SJCRH30 (cell line): Measurements from ENCODE around the gene ZBTB17. TPM values are rescaled to one million over a fixed set of nuclear protein-coding genes. Genes with fewer than 3 reads are reported as not detected.

Experiments
- DNase-seq, 2 experiments: peaks; one replicate each; pipeline ENCODE4 v3.0.0-alpha.2; 2015 to 2020
- H3K27ac ChIP-seq: fragments of 250-450 bp; sonication (Bioruptor Pico); 2 replicates; pipeline ENCODE4 v1.5.1; 2020; ENCODE audit warnings: mild to moderate bottlenecking, moderate library complexity
- H3K27me3 ChIP-seq: fragments of 250-450 bp; sonication (Bioruptor Pico); 2 replicates; pipeline ENCODE4 v1.5.1; 2020; ENCODE audit warnings: mild to moderate bottlenecking, moderate library complexity
- H3K36me3 ChIP-seq: fragments of 250-450 bp; sonication (Bioruptor Pico); 2 replicates; pipeline ENCODE4 v1.5.1; 2020; ENCODE audit warnings: mild to moderate bottlenecking, moderate library complexity
- H3K4me1 ChIP-seq: fragments of 250-450 bp; sonication (Bioruptor Pico); 2 replicates; pipeline ENCODE4 v1.5.1; 2020; ENCODE audit warnings: mild to moderate bottlenecking, moderate library complexity
- H3K4me3 ChIP-seq: fragments of 250-450 bp; sonication (Bioruptor Pico); 2 replicates; pipeline ENCODE4 v1.5.1; 2020; ENCODE audit warnings: mild to moderate bottlenecking, moderate library complexity
- H3K9me3 ChIP-seq: fragments of 250-450 bp; sonication (Bioruptor Pico); replicated peaks from 2 replicates; pipeline ENCODE4 v1.5.1; 2020; ENCODE audit warnings: mild to moderate bottlenecking, moderate library complexity
- total RNA-seq: library from RNA; depleted of rRNA; stranded (reverse); fragments of >200 nt; shearing (Covaris generic); gene quantifications from 2 replicates; pipeline ENCODE4 v1.2.3, GENCODE V29; 2014

The ZBTB17 gene
- total RNA-seq, 1 experiment from 2014 or later, result 34.9 TPM

DNA sequence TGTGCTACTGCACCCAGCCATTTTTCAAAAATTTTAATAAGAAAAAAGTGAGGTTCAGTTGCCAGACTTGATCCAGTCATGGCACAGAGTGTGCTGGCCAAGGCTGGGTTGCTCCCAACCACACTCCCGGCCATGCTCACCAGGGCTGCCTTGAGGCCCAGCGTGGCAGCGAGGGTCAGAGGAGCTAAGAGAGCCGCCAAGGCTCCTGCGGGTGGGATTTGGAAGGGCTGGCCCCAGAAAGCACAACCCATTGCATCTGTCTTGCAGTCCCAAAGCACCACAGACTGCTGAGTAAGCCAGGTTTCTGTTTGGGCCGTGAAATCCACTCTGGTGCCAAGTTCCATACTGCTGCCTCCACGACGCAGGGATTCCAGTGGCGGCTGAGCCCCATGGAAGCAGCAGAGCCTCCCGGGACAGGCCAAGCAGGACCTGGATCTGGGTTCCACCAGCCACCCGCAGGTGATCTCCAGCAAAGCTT, 22.6 kb downstream of the ZBTB17 start:
- Histone ChIP-seq H3K27ac (no peak overlapping the region), H3K36me3 (no peaks in the 10 kb centered on the region), H3K9me3 (no peaks in the 10 kb centered on the region), H3K4me3 (no peak overlapping the region), H3K27me3 (no peaks in the 10 kb centered on the region), H3K4me1 (peaks cover 58% of the 10 kb centered on the region)
- peak in 1 of 2 experiments; percentile 8 for DNase-seq

GRCh38 chr1:15952317-15953258, 23.3 kb downstream of the ZBTB17 start:
- peaks cover 59% of the 10 kb centered on the region for H3K4me1 ChIP-seq
- DNase-seq, result peak; percentile 27 to 45
- H3K9me3 ChIP-seq, result no peaks in the 10 kb centered on the region
- peaks cover 5% of the 10 kb centered on the region for H3K36me3 ChIP-seq
- no peaks in the 10 kb centered on the region for H3K27me3 ChIP-seq
- H3K27ac ChIP-seq, result peak overlapping the region; percentile 100; the same call in 1 of the 2 replicates
- H3K4me3 ChIP-seq, result no peak overlapping the region

DNA sequence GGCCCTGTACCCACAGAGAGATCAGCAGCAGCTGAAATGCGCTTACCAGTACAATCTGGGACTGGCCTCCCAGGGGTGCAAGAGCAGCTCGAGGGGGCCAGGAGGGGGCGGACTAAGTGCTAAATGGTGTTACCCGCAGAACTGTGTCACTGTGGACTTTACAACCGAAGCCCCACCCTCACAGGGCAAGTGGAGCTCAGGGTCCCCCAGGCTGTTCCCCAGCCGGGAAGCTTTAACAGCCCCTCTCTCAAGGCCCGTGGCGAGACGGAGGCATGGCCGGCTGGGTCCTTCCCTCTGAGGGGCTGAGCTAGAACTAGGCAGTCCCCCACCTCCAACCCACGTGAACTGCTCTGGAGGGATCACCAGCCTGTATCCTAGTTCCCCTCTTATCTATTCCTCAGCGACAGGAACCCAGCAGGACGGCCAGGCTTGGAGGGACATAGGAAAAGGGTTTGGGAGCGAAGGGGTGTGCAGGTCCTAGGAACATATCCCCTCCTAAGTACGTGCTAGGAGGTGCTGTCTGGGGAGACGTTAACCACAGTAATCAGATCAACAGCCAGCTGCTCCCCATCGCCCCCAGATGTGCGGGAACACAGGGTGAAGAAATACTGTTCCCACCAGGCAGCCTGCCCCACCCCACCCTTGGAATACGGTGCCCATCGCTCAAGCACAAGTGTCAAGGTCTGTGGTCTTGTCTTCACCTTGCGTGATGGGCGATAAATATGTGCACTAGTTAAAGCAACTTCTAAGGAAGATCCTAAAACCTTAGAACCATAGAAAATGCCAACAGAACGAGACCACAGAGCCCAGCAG, 24.4 kb downstream of the ZBTB17 start:
- H3K9me3 ChIP-seq, result no peaks in the 10 kb centered on the region
- peaks cover 59% of the 10 kb centered on the region for H3K4me1 ChIP-seq
- DNase-seq, result peak; percentile 85 to 87
- H3K27me3 ChIP-seq, result no peaks in the 10 kb centered on the region
- H3K4me3 ChIP-seq, result peak overlapping the region; percentile 39
- peaks cover 11% of the 10 kb centered on the region for H3K36me3 ChIP-seq
- H3K27ac ChIP-seq, result peak overlapping the region; percentile 100

DNA sequence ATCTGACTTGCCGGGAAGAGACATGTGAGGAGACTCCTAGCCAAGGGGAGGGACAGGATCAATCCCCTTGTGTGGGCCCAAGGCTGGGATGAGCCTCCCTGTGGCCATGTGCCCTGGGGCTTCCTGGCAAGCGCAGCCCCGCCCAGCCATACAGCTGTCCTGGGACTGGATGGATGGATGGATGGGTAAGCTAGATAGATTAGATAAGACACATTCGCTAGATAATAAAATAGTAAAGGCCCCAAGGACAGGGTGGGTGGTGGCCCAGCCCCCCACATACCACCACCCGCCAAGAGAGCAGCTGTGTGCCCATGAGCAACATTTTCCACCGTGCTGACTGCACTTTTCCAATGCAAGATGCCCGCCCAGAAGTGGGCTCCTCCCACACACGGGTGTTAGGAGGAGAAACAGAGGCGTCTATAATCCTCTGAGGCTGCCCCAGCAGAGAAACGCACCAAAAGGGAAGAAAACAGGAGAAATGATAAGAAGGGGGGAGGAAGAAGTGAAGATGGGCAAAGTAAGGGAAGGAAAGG, 25.1 kb downstream of the ZBTB17 start:
- DNase-seq, result peak; percentile 96
- peak overlapping the region; percentile 39 for H3K4me3 ChIP-seq
- peaks cover 59% of the 10 kb centered on the region for H3K4me1 ChIP-seq
- H3K9me3 ChIP-seq, result no peaks in the 10 kb centered on the region
- peak overlapping the region; percentile 100 for H3K27ac ChIP-seq
- no peaks in the 10 kb centered on the region for H3K27me3 ChIP-seq
- peaks cover 18% of the 10 kb centered on the region for H3K36me3 ChIP-seq

- DNase-seq, result no peak
- Histone ChIP-seq H3K4me1 (peaks cover 59% of the 10 kb centered on the region), H3K27me3 (no peaks in the 10 kb centered on the region), H3K36me3 (peaks cover 22% of the 10 kb centered on the region), H3K27ac (peak overlapping the region; percentile 100), H3K9me3 (no peaks in the 10 kb centered on the region), H3K4me3 (no peak overlapping the region)
These were observed 25.6 kb downstream of the ZBTB17 start for GRCh38 chr1:15950302-15950701.

DNA sequence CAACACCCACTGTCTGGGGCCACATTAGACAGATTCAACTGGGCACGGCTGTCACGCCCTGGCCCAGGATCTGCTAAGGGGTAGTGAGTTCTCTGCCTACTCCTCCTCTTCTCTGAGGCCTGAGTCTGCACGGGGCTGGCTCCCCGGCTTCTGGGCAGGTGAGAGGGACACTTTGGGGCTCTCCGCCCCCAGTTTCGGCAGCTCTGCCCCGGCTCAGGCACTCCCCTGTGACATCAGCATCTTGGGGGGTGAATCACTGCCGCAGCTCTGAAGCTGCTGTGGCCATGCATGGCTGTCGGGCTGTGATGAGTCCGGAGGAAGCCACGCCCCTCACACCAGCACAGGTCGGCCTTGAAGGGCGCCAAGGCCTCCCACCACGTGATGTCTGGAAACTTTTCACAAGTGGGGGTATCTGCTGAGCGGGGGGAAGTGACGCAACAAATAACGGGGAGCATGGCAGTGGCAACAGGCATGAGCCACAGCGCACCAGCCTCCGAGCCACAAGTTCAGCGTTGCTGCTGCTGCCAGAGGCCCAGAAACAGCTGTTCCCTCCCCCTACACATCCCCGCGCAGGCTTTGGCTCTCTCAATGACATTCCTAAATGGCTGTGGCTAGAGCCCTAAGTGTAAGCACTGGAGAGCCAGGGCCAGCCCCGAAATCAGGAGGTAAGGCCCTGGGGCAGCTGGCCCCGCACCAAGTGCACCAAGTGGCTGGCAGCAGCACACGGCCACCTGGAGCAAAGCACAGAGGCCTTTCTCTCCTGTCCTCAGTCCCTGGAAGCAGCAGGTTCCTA, 26.3 kb downstream of the ZBTB17 start:
- H3K4me1 ChIP-seq, result peaks cover 59% of the 10 kb centered on the region
- peaks cover 27% of the 10 kb centered on the region for H3K36me3 ChIP-seq
- DNase-seq, result peak; percentile 99
- peak overlapping the region; percentile 42 for H3K4me3 ChIP-seq
- no peaks in the 10 kb centered on the region for H3K9me3 ChIP-seq
- no peaks in the 10 kb centered on the region for H3K27me3 ChIP-seq
- H3K27ac ChIP-seq, result peak overlapping the region; percentile 100

DNA sequence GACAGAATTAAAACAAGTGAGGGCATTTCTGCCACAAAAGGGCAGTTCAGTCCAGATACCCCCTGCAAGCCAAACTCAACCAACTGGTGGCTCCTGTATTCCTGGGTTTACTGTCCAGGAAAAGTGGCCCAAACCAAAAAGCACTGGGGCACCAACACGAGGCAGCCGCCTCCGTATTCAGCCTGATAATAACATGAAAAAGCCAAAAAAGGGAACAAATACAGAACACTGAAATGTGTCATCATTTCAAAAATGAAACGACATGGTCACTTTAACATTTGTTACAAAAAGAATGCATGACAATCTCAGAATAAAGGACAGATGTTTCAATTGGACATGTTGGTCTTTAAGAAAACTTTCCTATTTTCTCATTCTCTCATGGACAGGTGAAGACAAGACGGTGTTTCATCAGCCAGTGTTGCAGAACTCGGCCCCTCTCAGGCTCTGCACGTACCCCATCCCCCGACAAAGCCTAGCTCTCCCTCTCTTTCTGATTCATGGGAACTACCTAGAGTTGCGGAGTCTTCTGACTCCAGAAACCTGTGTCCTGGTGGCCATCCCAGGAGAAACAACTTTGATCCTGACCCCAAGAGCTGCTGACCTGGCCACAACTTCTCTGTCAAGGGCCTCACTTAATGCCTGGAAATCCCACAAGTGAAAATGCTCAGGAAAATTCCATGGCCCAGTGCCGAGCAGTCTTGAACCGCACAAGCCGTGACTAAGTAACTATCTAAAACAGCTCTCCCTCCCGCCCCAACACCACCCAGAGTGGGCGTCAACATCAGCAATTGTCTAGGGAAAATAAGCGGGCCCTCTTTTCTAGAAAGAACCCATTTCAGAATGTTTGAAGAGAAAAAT, 27.1 kb downstream of the ZBTB17 start:
- peak overlapping the region; percentile 42 for H3K4me3 ChIP-seq
- peaks cover 51% of the 10 kb centered on the region for H3K4me1 ChIP-seq
- no peaks in the 10 kb centered on the region for H3K27me3 ChIP-seq
- peaks cover 34% of the 10 kb centered on the region for H3K36me3 ChIP-seq
- peak overlapping the region; percentile 100 for H3K27ac ChIP-seq
- H3K9me3 ChIP-seq, result no peaks in the 10 kb centered on the region
- peak; percentile 88 to 89 for DNase-seq

- DNase-seq, result peak; percentile 47 to 63
- peaks cover 44% of the 10 kb centered on the region for H3K4me1 ChIP-seq
- H3K27me3 ChIP-seq, result no peaks in the 10 kb centered on the region
- no peak overlapping the region for H3K4me3 ChIP-seq
- no peaks in the 10 kb centered on the region for H3K9me3 ChIP-seq
- H3K36me3 ChIP-seq, result peaks cover 41% of the 10 kb centered on the region
- H3K27ac ChIP-seq, result peak overlapping the region; percentile 100
These were observed 27.8 kb downstream of the ZBTB17 start for GRCh38 chr1:15948091-15948591.

- Histone ChIP-seq H3K4me3 (no peak overlapping the region), H3K27ac (peak overlapping the region; percentile 100; the same call in 1 of the 2 replicates), H3K36me3 (peaks cover 47% of the 10 kb centered on the region), H3K27me3 (no peaks in the 10 kb centered on the region), H3K9me3 (no peaks in the 10 kb centered on the region), H3K4me1 (peaks cover 40% of the 10 kb centered on the region)
- no peak for DNase-seq
These were observed 28.4 kb downstream of the ZBTB17 start for GRCh38 chr1:15947382-15948090.

DNA sequence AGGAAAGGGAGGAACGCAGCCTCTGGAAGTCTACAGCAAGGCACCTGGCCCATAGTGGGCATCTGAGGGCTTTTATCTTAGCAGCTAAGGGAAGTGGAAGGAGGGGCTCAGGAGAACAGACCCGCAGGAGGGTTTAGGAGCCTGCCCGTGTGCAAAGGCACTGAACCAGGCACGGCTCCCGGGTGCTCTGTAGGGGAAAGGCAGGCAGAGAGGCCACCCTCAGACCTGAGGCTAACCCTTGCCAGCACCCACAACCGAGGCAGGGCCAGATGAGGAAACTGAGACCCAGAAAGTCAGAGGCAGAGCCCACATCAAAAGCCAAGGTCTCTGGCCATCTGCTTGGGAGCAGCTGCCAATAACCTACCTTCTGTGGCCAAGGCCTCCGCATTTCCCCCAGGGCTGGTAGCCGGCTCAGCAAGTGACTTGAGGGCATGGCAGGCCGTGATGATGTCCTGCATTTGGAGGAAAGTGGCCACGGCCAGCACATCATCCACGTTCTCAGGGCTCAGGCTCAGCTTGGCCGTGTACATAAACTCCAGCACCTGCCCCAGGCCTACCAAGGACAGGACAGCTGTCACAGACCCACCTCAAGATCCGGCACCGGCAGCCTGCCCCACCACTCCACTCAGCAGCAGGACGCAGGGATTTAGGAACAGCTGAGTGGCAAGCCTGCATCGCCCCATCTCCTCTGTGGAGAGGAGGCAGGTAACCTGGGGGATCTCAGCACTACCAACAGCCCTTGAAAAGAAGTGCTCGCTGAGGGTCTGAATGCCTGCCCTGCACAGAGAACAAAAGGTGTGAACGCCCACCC, 29.1 kb downstream of the ZBTB17 start:
- Histone ChIP-seq H3K36me3 (peaks cover 55% of the 10 kb centered on the region), H3K27ac (no peak overlapping the region), H3K4me3 (no peak overlapping the region), H3K9me3 (no peaks in the 10 kb centered on the region), H3K27me3 (no peaks in the 10 kb centered on the region), H3K4me1 (peaks cover 33% of the 10 kb centered on the region)
- DNase-seq, result peak in 1 of 2 experiments; percentile 13

DNA sequence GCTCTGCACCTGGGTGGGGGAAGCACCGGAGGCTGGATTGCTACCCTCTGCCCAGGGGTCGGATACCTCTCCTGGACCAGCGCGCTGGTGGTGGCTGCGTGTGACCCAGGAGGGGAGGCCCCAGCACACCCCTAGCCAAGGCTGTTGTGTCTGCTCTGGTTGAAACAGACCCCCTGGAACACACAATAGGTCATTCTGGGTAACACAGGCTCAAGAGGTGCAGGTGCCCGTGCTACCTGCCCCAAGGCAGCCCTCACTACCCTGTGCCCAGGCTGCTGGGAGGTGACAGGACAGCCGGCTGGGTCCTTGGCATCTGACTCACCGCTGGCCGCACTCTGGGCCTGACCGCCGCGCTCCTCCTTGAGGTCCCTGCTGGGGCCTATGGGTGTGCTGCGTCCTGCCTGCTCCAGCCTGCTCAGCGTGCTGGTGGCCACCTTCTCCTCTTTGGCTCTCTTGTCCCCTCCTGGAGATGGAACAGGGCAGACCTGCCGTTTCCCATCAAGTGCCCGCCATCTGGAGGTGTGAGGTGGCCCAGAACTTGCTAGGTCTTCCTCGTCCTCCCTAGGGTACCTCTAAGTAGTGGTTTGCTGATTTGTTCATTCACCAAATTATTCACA, 30.0 kb downstream of the ZBTB17 start:
- Histone ChIP-seq H3K4me1 (peaks cover 26% of the 10 kb centered on the region), H3K4me3 (no peak overlapping the region), H3K27me3 (no peaks in the 10 kb centered on the region), H3K27ac (no peak overlapping the region), H3K9me3 (no peaks in the 10 kb centered on the region), H3K36me3 (peaks cover 63% of the 10 kb centered on the region)
- DNase-seq, result no peak
